Fibroblast of the aortic adventitia (primary cell): ENCODE data around the gene TMEM72. TPM values are rescaled to one million over a fixed set of nuclear protein-coding genes. Genes with fewer than 3 reads are reported as not detected.

Experiments used
- DNase-seq: peaks from one replicate; pipeline ENCODE4 v3.0.0-alpha.2; 2010; ENCODE audit warnings: low read depth
- H3K4me3 ChIP-seq: 2 replicates; pipeline ENCODE4 v1.5.1; 2011; ENCODE audit warnings: low read depth, mild to moderate bottlenecking, control low read depth, low read length, moderate library complexity
- total RNA-seq: library from RNA; depleted of rRNA; stranded (reverse); fragments of >200 nt; gene quantifications from 2 replicates; pipeline ENCODE4 v1.2.3, GENCODE V29; 2012; ENCODE audit warnings: low replicate concordance
- TF ChIP-seq, protein P1 (sequence below): IDR thresholded peaks from 2 replicates; pipeline ENCODE4 v1.5.1; 2011; ENCODE audit warnings: mild to moderate bottlenecking, low read length, control low read depth, inconsistent platforms; ENCODE audit not compliant: insufficient read depth

The TMEM72 gene
- total RNA-seq, 1 donor: not detected

GRCh38 chr10:44952779-44953231, 41.7 kb downstream of the TMEM72 start:
- TF ChIP-seq, protein P1, sequence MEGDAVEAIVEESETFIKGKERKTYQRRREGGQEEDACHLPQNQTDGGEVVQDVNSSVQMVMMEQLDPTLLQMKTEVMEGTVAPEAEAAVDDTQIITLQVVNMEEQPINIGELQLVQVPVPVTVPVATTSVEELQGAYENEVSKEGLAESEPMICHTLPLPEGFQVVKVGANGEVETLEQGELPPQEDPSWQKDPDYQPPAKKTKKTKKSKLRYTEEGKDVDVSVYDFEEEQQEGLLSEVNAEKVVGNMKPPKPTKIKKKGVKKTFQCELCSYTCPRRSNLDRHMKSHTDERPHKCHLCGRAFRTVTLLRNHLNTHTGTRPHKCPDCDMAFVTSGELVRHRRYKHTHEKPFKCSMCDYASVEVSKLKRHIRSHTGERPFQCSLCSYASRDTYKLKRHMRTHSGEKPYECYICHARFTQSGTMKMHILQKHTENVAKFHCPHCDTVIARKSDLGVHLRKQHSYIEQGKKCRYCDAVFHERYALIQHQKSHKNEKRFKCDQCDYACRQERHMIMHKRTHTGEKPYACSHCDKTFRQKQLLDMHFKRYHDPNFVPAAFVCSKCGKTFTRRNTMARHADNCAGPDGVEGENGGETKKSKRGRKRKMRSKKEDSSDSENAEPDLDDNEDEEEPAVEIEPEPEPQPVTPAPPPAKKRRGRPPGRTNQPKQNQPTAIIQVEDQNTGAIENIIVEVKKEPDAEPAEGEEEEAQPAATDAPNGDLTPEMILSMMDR: no peak
- no peak overlapping the region for H3K4me3 ChIP-seq
- DNase-seq: no peak

DNA sequence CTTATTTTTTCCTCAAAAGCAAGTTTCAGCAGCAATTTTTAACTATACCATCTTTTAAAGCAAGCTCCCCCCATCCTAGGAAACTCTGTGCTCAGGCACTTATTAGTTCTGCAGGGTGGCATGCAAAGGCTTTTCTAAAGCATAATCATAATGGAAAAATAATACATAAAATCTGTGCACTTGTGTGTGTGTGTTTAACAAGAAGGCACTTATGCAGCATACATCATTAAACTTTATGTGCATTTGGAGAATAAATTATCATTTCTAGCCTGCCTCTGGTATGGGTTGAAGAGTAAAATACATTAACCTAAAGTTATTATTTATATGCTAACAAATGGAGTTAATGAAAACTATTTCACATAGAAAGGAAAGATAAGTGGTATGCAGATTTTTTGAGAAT, 42.9 kb downstream of the TMEM72 start:
- H3K4me3 ChIP-seq: no peak overlapping the region
- DNase-seq: no peak
- TF ChIP-seq, protein P1: no peak

GRCh38 chr10:44954962-44955361, 43.8 kb downstream of the TMEM72 start:
- TF ChIP-seq, protein P1: no peak
- H3K4me3 ChIP-seq: no peak overlapping the region
- no peak for DNase-seq

DNA sequence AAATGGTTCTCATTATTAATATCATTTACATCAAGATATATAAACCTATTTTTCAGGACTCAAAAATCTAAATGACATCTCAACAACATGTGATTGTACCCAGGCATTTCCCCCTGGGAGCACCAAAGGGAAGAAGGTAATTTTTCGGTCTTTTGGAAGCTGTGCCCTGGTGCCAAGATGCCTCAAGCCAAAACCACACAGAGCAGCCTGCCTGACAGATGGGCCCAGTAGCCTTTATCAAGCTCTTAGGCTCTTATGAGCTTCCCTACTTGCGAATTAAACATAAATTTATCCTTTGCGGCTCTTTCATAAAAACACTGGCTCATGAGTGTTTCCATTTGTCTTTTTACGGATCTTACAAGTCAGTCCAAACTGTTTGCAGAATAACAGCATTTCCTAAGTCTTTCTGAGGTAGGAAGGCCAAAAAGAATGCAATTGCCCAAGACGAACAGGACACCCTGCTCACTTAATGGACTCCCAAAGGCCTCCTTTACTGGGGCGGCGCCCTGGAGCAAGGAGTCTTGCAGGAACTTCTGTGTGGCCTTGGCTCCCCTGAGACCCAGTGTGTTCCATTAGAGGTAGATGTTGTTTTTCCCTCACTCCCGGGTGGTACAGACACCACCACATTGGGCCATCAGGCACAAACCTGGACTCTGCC, 44.4 kb downstream of the TMEM72 start:
- H3K4me3 ChIP-seq: no peak overlapping the region
- TF ChIP-seq, protein P1: no peak
- DNase-seq: no peak

GRCh38 chr10:44956226-44956625, 45.1 kb downstream of the TMEM72 start:
- TF ChIP-seq, protein P1: no peak
- H3K4me3 ChIP-seq: no peak overlapping the region
- no peak for DNase-seq

DNA sequence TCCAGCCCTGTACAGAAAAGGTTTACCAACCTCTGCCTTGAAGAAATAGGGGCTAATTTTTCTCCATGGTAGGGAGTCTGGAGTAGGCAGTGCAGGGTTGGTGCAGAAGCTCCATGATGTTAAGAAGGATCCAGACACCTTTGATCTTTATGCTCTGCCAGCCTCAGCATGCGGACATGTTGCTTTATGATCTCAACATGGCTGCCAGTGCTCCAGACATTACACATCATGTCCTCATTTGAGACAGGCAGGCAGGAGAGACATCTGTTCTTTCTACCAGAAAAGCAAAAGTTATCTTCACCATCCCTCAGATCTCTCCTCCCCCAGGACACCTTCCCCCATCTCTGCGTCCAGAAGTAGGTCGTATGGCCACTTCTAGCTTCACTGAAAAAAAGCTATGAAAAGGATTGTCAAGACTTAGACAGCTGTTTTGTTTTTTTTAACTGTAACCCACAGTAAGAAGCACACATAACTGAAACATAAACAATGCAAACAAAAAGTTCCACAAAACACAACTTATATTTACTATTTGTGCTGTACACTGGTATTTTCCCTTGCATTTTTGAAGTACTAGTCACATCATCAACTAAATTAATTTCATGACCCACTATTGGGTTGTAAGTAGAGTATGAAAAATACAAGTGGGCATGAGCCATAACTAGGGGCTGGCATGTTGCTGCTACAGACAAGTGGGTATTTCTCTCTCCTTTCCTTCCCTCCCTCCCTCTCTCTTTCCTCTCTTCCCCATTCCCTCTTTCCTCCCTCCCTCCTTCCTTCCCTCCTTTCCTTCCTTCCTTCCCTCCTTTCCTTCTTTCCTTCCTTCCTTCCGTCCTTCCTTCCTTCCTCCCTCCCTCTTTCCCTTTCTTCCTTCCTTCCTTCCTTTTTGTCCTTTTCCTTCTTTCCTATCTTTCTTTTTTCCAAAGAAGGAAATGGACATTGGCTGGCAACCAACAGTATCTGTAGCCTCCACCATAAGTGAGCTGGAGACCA, 45.9 kb downstream of the TMEM72 start:
- no peak overlapping the region for H3K4me3 ChIP-seq
- TF ChIP-seq, protein P1: no peak
- DNase-seq: no peak
